Activated CD4-positive, alpha-beta T cell treated with anti-CD3 and anti-CD28 coated beads for 4 hours (primary cell): ENCODE data around the gene CCN6.
A peak's percentile ranks its signal among the peaks of the same experiment; 100 is the strongest.
"Not testable (repeated sequence)": the region's sequence is repeated elsewhere in the genome, so short reads cannot be mapped to it uniquely, and the experiment has no call there.

ENCODE experiments used
- DNase-seq, 2 donors: peaks; one replicate each; pipeline ENCODE4 v3.0.0-alpha.2; 2020

Gene CCN6

GRCh38 chr6:112030206-112030960, 23.5 kb upstream of the CCN6 start:
- no peak for DNase-seq

- DNase-seq, result no peak
Observed at GRCh38 chr6:112030961-112031660, 22.8 kb upstream of the CCN6 start.

- no peak for DNase-seq
Observed at GRCh38 chr6:112031960-112032359, 21.9 kb upstream of the CCN6 start.

GRCh38 chr6:112032728-112033127, 21.2 kb upstream of the CCN6 start:
- no peak for DNase-seq

- no peak for DNase-seq
Observed at GRCh38 chr6:112033791-112034615, 19.9 kb upstream of the CCN6 start.

- no peak for DNase-seq
Observed at GRCh38 chr6:112034616-112034995, 19.3 kb upstream of the CCN6 start.

GRCh38 chr6:112036088-112036637, 17.7 kb upstream of the CCN6 start:
- DNase-seq, result no peak

GRCh38 chr6:112037783-112038216, 16.1 kb upstream of the CCN6 start:
- no peak for DNase-seq

- DNase-seq, result no peak
Observed at GRCh38 chr6:112038268-112038667, 15.6 kb upstream of the CCN6 start.

GRCh38 chr6:112038756-112039430, 15.0 kb upstream of the CCN6 start:
- DNase-seq, result no peak

GRCh38 chr6:112039431-112039770, 14.5 kb upstream of the CCN6 start:
- DNase-seq, result no peak

GRCh38 chr6:112040956-112041355, 12.9 kb upstream of the CCN6 start:
- no peak for DNase-seq

- DNase-seq, result no peak
Observed at GRCh38 chr6:112041535-112041934, 12.4 kb upstream of the CCN6 start.

- peak; percentile 86 to 92 for DNase-seq
Observed at GRCh38 chr6:112043032-112044007, 10.6 kb upstream of the CCN6 start.

- no peak for DNase-seq
Observed at GRCh38 chr6:112044196-112044595, 9.7 kb upstream of the CCN6 start.

- no peak for DNase-seq
Observed at GRCh38 chr6:112044856-112045255, 9.0 kb upstream of the CCN6 start.

GRCh38 chr6:112047523-112047922, 6.4 kb upstream of the CCN6 start:
- not testable (repeated sequence) for DNase-seq

GRCh38 chr6:112049026-112049799, 4.7 kb upstream of the CCN6 start:
- DNase-seq, result no peak

- DNase-seq, result no peak
Observed at GRCh38 chr6:112049996-112050395, 3.9 kb upstream of the CCN6 start.

- no peak for DNase-seq
Observed at GRCh38 chr6:112050429-112050828, 3.5 kb upstream of the CCN6 start.
